ENCODE data around the gene RHOBTB3.

Gene RHOBTB3

GRCh38 chr5:95713960-95714710, 17.0 kb upstream of the RHOBTB3 start:
- DNase-seq (ENCODE audit: low read depth) = no peak

GRCh38 chr5:95715799-95716461, 15.2 kb upstream of the RHOBTB3 start:
- DNase-seq (ENCODE audit: low read depth) = peak; percentile 79

GRCh38 chr5:95717439-95717838, 13.7 kb upstream of the RHOBTB3 start:
- DNase-seq (ENCODE audit: low read depth) = no peak

DNA sequence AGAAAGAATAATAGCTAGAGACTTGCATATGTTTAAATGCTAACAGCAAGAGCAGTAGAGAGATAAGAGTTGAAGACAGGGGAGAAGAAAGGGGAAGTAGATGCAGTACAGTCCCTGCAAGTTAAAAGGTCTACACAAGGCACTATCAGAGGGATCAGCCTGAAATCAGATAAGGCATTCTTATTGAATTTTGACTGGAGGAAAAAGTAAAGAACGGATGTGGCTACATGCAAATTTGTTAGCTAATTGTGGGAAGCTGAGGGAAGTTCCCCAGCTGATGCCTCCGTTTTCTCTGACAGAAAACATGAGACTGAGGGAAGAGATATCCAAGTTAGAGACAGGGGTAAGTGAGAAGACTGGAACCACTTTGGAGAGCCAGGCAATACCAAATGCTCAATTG, 12.9 kb upstream of the RHOBTB3 start:
- DNase-seq (ENCODE audit: low read depth) = no peak

DNA sequence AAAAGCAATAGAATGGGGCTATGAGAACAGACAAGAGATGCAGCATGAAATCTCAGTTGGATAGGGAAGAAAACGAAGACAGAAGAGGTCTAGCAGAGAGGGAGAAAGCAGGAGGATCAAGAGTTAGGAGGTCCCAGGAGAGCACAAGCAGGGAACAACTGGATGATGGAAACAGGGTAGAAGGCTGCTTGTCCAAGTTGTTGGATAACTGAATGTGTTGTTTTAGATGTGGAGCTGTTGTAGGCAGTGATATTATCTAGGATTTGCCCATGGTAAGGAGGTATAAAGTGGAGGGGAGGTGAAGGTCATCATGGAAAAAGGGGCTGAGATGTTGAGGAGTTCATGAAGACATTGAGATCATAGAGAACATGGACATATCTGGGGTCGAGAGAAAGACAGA, 12.4 kb upstream of the RHOBTB3 start:
- no peak for DNase-seq (ENCODE audit: low read depth)

- DNase-seq (ENCODE audit: low read depth) = no peak
Observed at GRCh38 chr5:95720094-95720786, 10.9 kb upstream of the RHOBTB3 start.

DNA sequence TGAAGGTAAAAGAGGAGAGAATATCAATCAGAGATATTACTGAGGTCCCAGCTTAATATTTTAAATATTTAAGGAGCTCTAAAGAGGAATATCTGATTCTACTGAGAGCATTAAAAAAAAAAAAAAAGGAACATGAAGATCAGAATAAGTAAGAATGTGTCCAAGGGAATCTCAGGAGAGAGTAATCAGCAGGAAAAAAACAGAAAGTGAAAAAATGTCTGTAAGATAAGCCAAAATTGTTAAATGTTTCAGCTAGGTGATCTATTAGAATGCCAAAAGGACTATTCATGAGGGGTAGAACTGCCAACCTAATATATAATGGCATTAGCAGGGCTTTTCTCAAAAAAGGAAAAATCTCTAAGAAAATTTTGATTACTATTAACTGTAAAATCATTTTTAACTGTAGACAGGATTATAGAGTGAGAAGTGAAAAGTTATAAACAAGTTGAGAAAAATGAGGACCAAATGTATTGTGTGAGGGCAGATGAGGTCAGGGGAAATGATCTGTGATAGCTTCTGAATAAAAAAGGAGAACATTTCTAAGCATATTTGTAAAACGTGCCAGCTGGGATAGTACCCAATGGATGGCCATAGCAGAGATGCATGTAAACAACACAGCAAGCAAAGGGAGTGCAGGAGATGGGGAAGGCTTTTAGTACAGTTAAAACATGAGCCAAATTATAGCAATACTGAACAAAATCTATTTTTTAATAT, 9.4 kb upstream of the RHOBTB3 start:
- DNase-seq (ENCODE audit: low read depth) = no peak

DNA sequence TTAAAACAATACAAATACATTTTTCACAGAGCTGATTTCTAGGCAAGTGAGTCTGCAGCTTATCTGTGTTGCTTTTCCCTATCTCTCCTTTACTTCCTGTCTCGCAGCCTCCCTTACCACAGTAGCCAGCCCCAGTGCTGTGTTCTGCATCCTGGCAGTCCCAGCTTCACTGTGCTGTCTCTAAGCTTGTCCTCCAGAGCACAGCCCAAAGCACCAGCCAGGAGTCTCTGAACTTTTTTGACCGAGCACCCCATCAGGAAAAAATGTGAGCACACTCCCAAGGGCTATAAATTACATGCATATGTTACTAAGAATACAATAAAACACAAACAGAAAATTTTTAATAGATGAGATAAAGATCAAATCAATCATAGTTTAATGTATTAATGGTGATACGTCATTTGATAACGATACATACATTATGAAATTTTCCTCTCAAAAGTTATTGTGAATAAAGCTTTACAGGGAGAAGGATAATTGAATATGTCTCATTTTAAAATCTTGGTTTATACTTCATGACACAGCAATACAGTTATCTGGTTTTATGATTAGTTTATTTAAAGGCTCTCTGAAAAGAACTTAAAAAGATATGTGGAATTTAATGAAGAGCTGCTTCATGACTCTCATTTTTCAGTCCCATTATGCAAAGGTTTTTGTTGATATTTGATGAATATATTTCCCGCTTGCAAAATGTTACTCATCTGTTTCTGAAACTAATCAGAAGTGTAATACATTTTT, 7.3 kb upstream of the RHOBTB3 start:
- DNase-seq (ENCODE audit: low read depth) = no peak

DNA sequence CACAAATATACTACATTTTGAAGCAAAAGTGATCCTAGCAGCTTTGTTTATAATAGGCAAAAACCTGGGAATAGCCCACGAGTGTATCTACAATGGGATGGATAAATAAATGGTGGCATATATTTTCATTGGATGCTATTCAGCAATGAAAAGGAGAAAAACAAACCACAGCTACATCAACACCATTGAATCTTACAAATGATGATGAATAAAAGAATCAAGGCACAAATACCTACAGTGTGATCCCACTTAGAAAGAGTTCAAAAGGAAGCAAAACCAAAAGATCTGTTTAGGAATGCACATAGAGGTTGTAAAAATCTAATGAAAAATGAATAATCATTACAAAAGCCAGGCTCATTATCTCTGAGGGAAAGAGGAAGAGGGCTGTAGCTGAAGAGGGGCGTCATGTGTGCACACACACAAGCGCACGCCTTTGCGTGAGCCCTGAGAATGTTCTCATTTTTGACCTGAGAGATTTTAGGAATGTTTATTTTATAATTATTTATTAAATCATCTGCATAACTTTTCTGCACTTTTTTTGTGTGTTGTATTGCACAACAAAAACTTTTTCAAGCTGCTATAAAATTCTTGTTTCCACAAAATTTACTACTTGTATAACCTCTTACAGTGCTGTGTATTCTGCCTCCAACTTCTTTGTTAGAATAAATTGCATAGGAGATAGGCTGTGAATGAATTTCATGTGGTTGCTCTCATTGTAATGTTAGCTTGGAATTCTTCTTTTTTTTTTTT, 5.9 kb upstream of the RHOBTB3 start:
- no peak for DNase-seq (ENCODE audit: low read depth)

DNA sequence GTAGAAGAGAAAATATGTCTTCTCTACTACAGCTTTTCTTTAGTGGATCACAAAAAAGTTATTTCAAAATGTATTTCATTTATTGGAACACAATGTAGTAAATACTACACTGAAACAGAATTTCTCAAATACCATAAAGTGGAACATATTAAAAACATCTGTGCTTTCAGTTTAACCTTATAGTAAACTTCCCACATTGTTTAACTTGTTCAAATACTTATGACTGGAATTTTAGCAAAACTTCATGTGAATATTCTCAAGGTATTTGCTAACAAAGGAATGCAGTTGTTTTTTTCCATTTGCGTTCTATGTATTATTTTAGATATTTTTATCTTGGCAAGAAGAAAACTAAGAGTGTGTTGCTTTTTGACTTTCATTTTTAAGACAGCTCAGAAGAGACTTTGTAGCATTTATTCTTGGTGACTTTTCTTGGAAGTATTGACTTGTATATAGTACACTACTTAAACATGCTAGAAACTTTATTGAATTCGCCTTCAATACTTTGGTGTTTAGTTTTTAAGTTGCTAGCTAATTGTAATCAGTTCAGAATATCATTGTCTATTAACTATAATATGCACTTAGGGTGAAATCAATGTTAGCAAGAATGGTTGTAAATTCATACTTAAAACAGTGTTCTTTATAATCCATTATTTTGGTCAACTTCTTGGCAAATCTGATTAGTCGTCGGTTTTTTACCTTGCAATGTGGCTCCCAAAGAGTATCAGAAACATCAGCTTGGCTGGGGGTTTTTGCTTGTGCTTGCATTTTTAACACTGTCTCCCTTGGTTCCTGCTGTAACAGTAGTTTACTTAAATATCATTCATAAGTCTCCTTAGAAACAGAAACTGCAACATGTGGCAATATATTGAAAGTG, 5.0 kb upstream of the RHOBTB3 start:
- no peak for DNase-seq (ENCODE audit: low read depth)

GRCh38 chr5:95726811-95727763, 4.0 kb upstream of the RHOBTB3 start:
- DNase-seq (ENCODE audit: low read depth) = no peak

GRCh38 chr5:95727764-95728191, 3.4 kb upstream of the RHOBTB3 start:
- DNase-seq (ENCODE audit: low read depth) = no peak

DNA sequence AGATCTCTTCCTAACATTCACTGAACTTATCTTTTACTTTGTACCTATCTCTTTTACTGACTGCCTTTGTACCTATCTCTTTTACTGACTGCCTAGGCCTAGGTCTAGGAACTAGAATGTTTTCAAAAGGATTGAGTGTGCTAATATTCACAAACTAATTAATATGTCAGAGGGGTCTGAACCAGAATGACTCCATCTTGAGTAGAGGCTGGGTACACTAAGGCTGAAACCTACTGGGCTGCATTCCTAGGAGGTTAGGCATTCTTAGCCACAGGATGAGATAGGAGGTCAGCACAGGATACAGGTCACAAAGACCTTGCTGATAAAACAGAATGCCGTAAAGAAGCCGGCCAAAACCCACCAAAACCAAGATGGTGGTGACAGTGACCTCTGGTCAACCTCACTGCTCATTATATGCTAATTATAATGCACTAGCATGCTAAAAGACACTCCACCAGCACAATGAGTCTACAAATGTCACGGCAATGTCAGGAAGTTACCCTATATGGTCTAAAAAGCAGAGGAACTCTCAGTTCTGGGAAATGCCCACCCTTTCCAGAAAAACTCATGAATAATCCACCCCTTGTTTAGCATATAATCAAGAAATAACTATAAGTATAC, 2.5 kb upstream of the RHOBTB3 start:
- no peak for DNase-seq (ENCODE audit: low read depth)

DNA sequence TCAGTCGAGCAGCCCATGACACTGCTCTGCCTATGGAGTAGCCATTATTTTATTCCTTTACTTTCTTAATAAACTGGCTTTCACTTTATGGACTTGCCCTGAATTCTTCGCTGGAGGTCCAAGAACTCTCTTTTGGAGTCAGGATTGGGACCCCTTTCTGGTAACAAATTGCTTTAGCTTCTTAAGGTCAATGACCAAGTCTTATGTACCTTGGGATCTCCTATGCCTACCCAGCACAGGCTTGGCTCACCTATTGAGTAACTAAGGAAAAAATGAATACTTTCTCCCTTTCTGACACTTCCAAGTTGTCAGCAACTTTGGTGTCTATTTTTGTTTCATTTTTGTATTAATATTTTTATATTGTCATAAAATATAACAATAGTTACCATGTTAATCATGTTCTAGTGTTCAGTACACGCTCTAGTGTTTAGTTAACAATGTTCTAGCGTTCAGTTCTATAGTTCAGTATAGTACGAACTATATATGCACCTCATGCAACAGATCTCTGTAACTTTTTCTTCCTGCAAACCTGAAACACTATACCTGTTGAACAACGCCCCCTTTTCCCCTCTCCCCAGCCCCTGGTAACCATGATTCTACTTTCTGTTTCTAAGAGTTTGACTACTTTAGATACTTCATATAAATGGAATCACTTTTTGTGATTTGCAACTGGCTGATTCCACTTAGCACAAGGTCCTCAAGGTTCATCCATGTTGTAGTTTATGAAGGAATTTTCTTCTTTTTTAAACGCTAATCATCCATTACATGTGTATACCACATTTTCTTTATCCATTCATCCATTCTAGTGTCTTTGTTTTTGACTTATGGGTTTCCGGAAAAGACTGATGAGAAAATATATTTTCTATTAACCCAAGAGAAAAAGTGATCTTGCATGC, 1.8 kb upstream of the RHOBTB3 start:
- DNase-seq (ENCODE audit: low read depth) = no peak

- DNase-seq (ENCODE audit: low read depth) = no peak
Observed at GRCh38 chr5:95730011-95730700, 980 bp upstream of the RHOBTB3 start.

All from stromal cell of bone marrow (primary cell).